Right lung (tissue), 5 donors: ENCODE measurements around the gene NHLRC2. TPM values are rescaled to one million over a fixed set of nuclear protein-coding genes. Genes with fewer than 3 reads are reported as not detected.

ENCODE experiments used
- DNase-seq, 2 donors: peaks; one replicate each; pipeline ENCODE4 v3.0.0-alpha.2; 2013
- polyA plus RNA-seq, 5 donors: library from polyadenylated mRNA; unstranded; fragments of 120-200 nt; gene quantifications; one replicate each; pipeline versions ENCODE4 v1.2.1 to v1.2.3, GENCODE V29; 2013; ENCODE audit warnings: inconsistent platforms in 1 of 5, low replicate concordance in 1 of 5; ENCODE audit not compliant: insufficient read length in 5 of 5, insufficient read depth in 1 of 5

The NHLRC2 gene
- polyA plus RNA-seq, 5 donors = 17.2 to 31.7 (median 25.5) TPM

DNA sequence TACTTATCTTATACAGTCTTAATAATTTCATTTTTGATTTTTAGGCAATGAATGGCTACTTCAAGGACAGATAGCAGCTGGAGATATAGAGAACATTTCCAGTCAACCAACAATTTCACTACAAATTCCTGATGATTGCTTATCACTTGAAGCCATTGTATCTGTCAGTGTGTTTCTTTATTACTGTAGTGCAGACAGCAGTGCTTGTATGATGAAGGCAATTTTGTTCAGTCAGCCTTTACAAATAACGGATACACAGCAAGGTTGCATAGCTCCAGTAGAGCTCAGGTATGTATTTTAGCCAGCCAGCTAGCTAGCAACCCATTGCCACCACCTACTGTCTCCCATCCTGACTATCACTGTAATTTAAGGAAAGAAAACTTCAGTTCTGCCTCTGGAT lies 53.8 kb downstream of the NHLRC2 start:
- no peak for DNase-seq

DNA sequence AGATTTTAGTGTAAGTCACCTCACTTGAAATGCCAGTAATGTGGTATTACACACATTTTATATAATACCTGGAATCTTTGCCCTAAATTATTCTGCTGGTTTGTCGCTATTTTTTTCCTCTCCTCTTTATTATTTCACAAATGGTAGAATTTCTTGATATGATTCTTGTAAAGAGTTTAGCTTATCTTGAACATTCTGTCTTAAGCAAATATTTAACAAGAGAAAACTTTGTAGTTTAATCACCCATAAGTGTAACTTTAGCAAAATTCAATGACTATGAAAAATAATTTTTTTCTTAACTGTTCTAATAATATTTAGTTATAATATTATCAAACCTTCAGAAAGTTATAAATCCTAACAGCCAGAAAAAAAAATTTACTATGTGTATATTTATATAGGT lies 56.7 kb downstream of the NHLRC2 start:
- no peak for DNase-seq

DNA sequence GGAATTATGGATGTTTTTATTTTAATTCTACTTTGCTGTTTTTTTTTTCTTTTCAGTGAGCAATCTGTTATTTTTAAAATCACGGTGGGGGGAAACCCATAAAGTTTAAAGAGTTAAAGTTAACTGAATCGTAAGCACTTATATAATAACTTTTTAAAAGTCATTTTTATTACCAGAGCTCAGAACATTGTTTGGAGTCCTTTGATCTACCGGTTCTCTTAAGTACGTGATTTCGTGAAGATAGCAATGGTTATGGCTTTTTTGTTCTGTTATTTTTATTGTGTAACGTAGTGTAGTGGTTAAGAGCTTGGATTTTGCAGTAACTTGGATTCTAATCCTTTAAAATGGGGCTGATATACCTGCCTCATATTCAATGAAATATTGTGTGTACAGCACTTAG lies 57.4 kb downstream of the NHLRC2 start:
- DNase-seq = no peak

DNA sequence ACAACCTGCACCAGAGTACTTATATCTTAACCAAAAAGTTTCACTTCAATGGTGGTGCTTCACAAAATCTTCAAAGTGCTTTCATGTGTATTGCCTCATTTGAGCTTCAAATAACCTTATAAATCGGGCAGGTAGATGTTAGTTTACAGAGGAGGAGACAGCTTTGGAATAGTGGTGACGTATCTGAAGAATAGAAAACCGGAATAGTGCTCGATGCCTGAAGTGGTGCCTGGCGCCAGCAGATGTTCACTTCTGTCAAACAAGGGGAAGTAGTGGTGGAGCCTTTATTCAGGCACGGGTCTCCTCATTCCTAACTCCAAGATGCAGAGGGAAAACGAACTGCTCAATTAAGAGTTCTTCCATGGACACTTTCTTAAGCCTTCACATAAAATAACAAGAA lies 58.1 kb downstream of the NHLRC2 start:
- DNase-seq = no peak

DNA sequence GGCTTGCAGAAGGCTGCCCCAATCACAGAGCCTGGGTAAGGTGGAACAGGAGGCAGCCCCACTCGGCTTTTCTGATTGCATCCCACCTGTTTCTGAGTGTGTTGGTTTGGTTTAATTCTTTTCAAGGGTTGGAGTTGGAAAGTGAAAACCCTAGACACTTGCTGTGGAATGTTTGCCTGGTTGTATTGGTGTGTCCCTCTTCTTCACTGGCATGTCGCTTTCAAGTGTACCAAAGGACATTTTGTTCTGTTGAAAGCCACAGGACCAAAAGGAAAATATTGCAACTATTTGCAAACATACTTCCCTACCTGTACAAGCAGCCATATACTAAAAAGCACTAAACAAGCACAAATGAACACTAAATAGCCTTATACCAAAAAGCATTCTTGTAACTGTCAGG lies 60.5 kb downstream of the NHLRC2 start:
- DNase-seq = no peak

DNA sequence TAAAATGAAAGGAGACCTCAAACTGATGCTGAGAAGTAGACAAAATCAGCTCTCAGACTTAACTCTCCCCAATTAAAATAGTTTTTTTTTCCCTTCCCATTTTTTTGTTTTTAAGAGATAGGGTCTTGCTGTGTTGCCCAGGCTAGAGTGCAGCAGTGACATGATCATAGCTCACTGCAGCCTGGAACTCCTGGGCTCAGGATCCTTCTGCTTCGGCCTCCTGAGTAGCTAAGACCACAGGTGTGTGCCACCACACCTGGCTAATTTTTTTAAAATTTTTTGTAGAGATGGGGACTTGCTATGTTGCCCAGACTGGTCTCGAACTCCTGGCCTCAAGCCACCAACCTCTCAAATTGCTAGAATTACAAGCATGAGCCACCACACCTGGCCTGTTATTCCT lies 61.1 kb downstream of the NHLRC2 start:
- no peak for DNase-seq

DNA sequence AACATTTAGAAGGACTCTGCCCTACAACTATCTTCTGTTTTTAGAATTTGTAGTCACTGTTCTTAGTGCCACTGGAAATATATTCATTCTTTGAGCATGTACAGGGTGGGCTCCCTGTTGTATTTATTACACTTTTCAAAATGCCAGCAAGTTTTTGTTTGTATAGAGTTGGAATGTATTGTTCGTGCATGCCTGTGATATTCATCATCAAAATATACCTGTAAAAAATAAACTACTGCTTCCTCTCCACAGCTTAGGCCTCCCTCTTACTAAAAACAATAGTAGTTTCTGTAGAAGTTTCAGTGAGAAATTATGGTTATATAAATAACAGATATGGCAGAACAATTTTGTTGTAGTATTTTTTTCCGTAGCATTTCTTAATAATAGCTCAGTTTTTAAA lies 61.6 kb downstream of the NHLRC2 start:
- DNase-seq = no peak

DNA sequence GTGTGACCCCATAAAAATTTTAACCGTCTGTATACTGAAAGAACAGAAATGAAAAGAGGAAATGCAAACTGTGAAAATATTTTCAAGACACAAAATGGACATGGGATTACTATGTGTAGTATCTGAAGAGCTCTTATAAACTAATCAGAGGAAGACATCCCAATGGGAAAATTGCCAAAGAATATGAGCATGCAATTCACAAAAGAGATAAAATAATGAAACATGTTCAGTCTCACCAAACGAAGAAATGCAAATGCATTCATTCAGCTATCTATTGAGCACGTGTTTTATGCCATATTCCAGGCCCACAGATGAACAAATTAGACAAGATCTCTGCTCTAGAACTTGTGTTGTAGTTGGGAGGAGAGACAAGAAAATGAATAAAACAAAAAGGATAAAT lies 63.2 kb downstream of the NHLRC2 start:
- no peak for DNase-seq

DNA sequence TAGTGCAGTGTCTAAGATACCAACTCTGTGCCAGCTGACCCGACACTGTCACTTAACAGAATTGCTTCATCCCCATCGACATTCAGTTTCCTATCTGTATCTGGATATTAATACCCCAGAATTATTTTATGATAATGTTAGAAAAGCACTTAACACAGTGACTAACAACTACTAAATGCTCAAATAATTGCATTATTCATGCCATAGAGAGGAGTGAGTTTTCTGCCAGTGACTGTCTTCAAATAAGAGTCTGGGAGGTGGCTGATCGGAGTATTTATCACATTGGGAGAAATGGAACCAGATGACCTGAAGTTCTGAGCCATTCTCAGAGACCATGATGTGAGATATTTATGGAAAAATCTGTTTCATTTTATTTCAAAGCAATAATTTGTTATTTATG lies 65.7 kb downstream of the NHLRC2 start:
- no peak for DNase-seq

DNA sequence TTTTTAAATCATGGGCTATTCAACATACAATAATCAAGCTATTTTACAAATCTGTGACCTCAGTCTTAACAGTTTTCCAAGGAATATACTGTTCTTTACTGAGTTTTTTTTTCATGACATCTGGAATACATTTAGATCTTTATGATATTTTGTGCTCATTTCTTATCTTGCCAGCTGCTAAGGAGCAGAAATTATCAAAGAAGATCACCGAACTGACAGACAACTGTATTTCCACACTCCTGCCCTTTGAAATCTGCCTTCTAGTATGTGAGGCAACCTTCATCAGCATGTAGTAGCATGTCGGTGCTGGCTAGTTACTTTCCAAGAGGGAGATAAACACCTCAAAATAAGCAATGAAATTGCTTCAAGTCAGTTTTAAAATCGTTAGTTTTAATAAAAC lies 66.4 kb downstream of the NHLRC2 start:
- DNase-seq = no peak

DNA sequence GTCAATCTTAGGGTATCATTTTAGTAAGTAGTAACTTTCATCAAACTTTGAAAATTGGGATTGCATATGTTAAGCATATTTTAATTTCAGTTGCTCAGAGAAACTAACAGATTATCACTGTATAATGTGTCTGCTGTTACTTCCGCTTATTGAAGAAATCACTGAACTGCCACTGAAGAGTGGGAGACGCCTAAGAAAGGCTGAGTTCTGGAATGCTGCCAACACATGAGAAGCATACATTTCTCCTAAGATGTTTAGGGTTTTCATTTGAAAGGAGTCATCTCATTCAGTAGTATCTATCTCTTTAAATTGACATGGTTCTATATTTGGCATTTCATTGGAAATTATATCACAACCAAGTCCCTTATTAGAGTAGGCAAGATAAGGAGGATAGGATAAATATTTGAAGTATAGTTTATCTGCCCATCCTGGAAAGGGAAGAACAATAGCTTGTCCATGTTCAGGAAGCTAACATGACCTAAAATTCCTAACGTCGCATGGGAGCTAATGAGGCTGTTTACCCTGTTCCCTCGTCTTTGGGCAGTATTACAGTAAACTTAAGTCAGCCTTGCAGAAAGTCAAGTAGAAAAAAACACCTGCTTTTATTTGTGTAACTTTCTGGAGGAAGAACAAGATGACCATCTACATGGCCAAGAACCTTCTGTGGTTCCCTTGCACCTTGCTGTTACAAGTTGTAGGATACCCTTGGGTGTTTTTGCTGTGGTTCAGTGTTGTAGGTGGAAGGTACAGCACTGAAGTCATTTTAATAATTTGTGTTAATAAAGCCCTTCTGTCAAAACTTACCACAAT lies 67.3 kb downstream of the NHLRC2 start:
- DNase-seq = no peak

DNA sequence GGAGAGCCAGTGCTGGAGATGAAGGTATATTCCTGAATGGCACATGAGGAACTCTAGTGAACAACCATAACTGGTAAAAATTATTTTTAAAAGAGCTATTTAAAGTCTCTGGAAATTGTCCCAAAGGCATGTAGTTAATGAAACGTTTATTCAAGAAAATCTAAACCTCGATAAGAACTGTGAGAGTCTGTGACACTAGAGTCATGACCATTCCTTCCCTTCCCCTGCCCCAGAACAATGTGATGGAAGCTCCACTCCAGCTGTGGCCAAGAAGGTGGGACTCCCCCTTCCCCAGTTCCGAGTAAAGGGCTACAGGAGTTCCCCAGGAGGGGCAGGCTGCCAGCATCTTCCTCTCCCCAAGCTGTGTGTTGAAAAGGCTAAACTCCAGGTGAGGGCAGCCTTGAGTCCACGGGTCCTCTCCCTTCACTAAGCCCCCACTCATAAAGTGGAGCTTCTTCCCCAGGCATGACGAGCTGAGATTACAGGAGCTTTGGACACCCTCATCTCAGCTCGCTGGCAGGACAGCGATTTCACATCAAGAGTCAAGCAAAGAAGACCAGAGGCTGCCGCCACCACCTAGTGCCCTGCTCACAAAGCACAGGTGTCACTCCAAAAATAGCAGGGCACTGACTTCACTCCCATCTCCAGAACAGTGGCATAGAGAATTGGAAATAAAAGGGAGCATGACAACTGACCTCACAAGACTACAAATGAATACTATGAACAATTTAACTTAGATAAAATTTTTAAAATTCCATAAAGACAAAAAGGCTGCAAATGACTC lies 68.5 kb downstream of the NHLRC2 start:
- no peak for DNase-seq

DNA sequence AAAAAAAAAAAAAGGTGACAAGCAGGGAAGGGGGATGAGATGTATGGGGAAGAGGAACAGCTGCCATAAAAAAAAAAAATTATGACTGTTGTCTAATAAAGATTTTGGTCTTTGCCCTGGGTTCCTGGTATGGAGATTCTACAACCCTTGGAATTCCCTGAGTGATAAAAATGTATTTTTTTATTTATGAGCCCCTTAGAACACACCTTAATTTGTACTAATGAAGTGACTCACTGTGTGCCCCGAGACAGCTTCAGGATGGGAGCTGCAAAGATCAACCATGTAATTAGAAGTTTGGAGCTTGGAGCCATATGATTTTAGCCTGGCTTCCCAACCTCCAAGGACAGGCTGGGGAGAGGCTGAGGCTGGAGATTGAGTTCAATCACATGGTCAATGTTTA lies 69.7 kb downstream of the NHLRC2 start:
- DNase-seq = no peak

DNA sequence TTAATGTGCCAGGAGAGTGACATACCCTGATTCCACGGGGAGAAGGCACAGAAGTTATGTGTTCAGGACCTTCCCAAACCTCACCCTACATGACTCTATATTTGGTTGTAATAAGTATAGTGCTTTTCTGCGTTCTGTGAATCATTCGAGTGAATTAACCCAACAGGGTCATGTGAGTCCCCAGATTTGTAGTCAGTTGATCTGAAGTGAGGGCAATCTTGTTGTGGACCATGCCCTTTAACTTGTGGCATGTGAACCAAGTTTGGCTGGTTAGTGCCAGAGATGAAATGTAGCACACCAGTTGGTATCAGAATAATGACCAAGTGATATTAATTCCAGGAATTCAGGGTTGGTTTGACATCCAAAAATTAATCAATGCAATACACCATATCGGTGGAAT lies 70.2 kb downstream of the NHLRC2 start:
- no peak for DNase-seq

DNA sequence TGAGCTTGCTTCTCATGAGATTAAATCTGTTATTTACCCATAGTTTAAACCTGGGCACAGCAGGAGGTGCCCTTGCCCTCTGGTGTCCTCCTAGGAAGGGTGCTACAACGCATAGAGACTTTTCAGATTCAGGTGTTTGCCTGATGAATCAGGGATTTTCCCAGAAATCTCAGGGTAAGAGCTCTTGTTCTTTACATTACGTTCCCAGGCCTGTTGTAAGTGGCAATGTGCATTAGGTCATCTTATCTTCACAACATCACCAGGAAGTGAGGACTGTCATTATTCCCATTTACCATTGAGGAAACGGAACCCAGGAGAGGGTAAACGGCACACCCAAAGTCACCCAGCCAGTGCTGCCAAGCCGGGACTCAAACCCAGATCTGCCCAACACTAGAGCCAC lies 73.0 kb downstream of the NHLRC2 start:
- no peak for DNase-seq

DNA sequence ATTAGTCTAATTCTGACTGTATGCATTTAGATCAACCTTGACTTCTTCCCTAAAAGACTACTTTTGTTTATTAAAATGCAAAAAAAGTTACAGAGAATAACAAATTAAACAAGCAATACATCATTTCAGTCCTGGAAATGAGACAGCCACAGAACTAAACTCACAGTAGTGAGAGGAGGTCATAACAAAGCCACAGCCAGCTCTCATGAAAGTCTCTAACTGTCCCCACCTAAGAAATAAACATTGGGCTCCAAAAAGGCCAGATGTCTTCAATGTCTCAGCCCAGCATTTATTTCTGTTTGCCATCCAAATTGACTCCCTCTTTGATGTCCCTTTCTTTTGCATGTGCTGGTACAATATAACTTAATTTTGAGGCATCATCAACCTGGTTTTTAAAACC lies 74.4 kb downstream of the NHLRC2 start:
- DNase-seq = no peak

DNA sequence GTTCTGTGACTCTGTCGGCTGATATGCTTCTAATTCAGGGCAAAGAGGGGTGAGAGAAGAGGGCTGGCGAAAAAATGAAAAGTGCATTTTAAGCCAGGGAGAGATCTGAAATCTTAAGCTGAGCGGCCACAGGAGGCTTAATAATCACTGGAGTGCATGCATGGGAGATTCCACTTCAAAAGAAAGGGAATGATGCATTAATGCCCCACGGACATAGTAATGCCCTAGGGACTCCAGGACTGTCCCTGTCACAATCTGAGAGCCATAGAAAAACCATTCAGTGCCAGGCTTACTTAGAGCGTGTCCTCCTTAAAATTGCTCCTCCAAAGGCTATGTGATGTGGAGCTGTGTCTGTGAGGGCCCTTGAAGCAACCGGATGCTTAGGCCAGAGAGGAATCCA lies 75.1 kb downstream of the NHLRC2 start:
- DNase-seq = no peak

DNA sequence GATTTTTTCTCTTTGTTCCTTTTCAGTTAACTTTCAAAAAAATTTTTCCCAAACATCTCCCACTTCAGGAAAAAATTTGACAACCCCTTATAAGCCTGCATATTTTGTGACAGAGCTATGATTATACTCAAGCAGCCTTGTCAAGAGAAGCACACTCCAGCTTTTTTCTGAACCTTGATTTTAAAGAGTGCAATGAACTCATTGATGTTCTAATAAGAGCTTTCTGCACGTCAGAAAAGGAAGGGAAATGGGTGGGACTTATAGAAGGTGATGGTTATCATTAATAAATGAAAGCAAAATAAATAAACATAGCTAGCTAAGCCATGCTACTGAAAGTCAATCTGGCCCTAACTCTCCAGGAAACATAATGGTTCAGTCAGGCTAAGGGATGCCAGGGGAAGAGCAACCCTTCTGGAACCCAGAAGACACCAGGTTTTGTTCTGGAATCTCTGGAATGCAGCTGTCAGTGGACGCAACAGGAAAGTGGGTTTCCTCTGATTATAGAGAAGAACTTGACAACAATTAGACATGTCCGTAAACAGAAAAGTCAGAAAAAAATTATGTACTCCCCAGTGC lies 76.1 kb downstream of the NHLRC2 start:
- no peak for DNase-seq

DNA sequence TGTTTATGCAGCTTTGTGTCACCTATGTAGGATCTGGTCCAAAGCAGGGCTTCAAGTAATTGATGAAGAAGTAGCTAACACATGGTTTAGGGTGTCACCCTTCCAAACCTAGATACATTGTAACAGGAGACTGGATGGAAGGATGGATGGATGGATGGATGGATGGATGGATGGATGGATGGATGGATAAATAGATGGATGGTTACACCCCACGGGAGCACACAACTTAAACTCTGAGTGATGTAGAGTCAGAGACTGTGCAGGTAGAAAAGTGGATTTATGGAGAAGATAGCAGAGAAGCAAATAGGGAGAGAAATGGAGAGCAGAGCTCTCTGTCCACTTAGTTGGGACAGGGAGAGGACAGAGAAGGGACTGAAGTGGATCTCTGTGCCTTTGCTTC lies 78.4 kb downstream of the NHLRC2 start:
- no peak for DNase-seq

DNA sequence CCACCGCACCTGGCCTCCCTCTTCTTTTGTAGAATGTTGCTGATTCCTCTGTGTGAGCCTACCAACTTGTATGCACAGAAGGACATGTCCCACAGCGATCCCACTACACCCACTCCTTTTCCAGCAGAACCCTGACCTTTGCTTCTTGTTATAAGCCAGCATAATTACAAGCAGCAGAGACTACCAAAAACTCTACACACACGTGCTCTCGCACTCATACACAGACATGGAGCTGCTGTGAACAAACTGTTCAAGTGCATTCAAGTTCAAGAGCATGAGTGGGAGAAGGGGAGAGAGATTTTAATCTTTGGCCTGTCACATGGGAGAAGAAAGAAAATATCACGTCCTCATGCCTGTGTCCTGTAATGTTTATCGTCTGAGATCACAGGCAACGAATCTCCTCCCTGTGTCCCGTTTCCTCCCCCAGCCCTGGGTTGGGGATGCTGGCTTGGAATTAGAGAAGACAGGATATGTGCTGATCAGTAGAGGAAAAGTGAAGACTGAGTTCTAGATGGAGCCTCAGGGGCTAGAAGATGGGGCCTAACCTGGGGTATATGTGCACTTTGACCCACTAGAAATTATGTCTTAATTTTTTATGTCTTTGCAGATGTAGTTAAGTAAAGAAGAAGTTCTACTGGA lies 79.6 kb downstream of the NHLRC2 start:
- no peak for DNase-seq

DNA sequence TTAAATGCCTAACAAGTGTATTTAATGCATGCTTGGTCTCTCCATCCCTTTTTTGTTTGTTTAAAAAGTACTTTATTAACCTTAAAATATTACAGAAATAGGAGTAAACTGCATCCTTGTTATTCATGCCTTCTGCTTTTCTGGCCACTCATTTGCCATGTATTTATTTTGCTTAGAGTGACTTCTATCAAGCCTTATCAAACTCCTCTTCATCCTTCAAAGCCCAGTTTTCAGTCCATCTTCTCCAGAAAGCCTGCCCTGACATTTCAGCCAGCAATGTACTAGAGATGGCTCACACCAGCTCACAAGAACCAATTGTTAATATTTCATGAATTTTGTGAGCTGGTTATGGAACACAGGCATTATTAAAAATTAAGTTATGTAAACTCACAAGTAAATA lies 82.8 kb downstream of the NHLRC2 start:
- DNase-seq = no peak

DNA sequence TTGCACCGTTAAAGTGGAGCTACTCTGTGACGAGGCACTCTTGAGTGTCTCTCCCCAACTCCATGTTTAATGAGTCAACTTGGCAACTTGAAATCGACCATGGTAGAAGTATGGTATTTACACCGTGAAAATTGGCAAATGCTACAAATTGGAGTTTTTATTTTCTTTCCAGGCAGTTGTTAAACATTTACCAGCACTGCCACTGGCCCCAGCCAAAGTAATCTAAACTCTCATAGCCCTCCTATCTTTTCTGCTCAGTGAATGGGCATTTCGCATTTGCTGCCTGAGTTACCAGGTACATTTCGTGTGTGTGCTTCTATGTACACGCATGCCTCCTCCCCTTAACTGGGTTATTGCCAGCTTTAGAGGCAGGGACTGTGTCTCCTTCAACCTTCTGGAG lies 83.3 kb downstream of the NHLRC2 start:
- no peak for DNase-seq
